Liver (tissue), 9 donors: ENCODE results near the gene MSX2. TPM values are rescaled to one million over a fixed set of nuclear protein-coding genes. Genes with fewer than 3 reads are reported as not detected.

ENCODE experiments used
- DNase-seq: peaks from one replicate; pipeline ENCODE4 v3.0.0-alpha.2; 2017; ENCODE audit warnings: low spot score
- H3K27ac ChIP-seq, 2 donors: one replicate each; pipeline ENCODE4 v1.7.0; 2013; ENCODE audit warnings: inconsistent platforms in 2 of 2, low read length in 2 of 2, control low read depth in 1 of 2, low read depth in 1 of 2, mild to moderate bottlenecking in 1 of 2
- H3K27me3 ChIP-seq, 4 donors: one replicate each; pipeline versions ENCODE4 v1.6.1 to v1.7.0; 2013; ENCODE audit warnings: low read length in 3 of 4, inconsistent platforms in 1 of 4, mild to moderate bottlenecking in 1 of 4, moderate library complexity in 1 of 4; ENCODE audit not compliant: control insufficient read depth in 4 of 4, insufficient read depth in 4 of 4
- H3K36me3 ChIP-seq, 4 donors: one replicate each; pipeline versions ENCODE4 v1.6.1 to v1.7.0; 2013; ENCODE audit warnings: low read length in 3 of 4, mild to moderate bottlenecking in 3 of 4, low read depth in 1 of 4, moderate library complexity in 1 of 4; ENCODE audit not compliant: control insufficient read depth in 4 of 4, insufficient read depth in 3 of 4
- H3K4me1 ChIP-seq, 4 donors: one replicate each; pipeline versions ENCODE4 v1.6.1 to v1.7.0; 2013; ENCODE audit warnings: low read length in 3 of 4, mild to moderate bottlenecking in 3 of 4, moderate library complexity in 1 of 4; ENCODE audit not compliant: control insufficient read depth in 4 of 4, insufficient read depth in 4 of 4
- H3K4me3 ChIP-seq, 3 donors: one replicate each; pipeline versions ENCODE4 v1.6.1 to v1.7.0; 2013; ENCODE audit warnings: low read length in 3 of 3, control low read depth in 1 of 3, low read depth in 1 of 3, mild to moderate bottlenecking in 1 of 3
- H3K9ac ChIP-seq, 2 donors: one replicate each; pipeline ENCODE4 v1.7.0; 2013; ENCODE audit warnings: low read length in 2 of 2, mild to moderate bottlenecking in 2 of 2, moderate library complexity in 2 of 2, control low read depth in 1 of 2, low read depth in 1 of 2
- H3K9me3 ChIP-seq, 4 donors: one replicate each; pipeline versions ENCODE4 v1.6.1 to v1.7.0; 2013; ENCODE audit warnings: low read length in 3 of 4; ENCODE audit not compliant: control insufficient read depth in 4 of 4
- ATF3 ChIP-seq: IDR thresholded peaks from 2 replicates; pipeline ENCODE4 v1.6.1; 2016; ENCODE audit warnings: antibody characterized with exemption
- EGR1 ChIP-seq, 2 donors: IDR thresholded peaks; 2 replicates each; pipeline ENCODE4 v1.6.1; 2016 to 2018; ENCODE audit warnings: antibody characterized with exemption in 2 of 2, low read depth in 2 of 2
- FOXA1 ChIP-seq: IDR thresholded peaks from 2 replicates; pipeline ENCODE4 v1.6.1; 2016; ENCODE audit warnings: antibody characterized with exemption
- FOXA2 ChIP-seq: IDR thresholded peaks from 2 replicates; pipeline ENCODE4 v1.6.1; 2016; ENCODE audit warnings: antibody characterized with exemption
- HNF4A ChIP-seq, 2 donors: conservative IDR thresholded peaks; 2 replicates each; pipeline ENCODE4 v1.6.1; 2016; ENCODE audit warnings: antibody characterized with exemption in 2 of 2, mild to moderate bottlenecking in 2 of 2
- JUND ChIP-seq, 2 donors: IDR thresholded peaks; 2 replicates each; pipeline ENCODE4 v1.6.1; 2016; ENCODE audit warnings: antibody characterized with exemption in 2 of 2
- NR2F2 ChIP-seq: IDR thresholded peaks from 2 replicates; pipeline ENCODE4 v1.6.1; 2016; ENCODE audit warnings: antibody characterized with exemption
- RXRA ChIP-seq, 2 donors: IDR thresholded peaks; 2 replicates each; pipeline ENCODE4 v1.6.1; 2017 to 2018; ENCODE audit warnings: antibody characterized with exemption in 2 of 2, mild to moderate bottlenecking in 1 of 2
- TAF1 ChIP-seq: conservative IDR thresholded peaks from 2 replicates; pipeline ENCODE4 v1.6.1; 2016; ENCODE audit warnings: antibody characterized with exemption, mild to moderate bottlenecking
- YY1 ChIP-seq: IDR thresholded peaks from 2 replicates; pipeline ENCODE4 v1.6.1; 2016; ENCODE audit warnings: antibody characterized with exemption, mild to moderate bottlenecking
- ZBTB33 ChIP-seq: IDR thresholded peaks from 2 replicates; pipeline ENCODE4 v1.6.1; 2016; ENCODE audit warnings: antibody characterized with exemption
- WGBS: extraction: QIAGEN DNeasy Blood & Tissue Kit; methylation state at CpG from one replicate; pipeline ENCODE4 v1.1.7; 2013; 5-methylcytosine and 5-hydroxymethylcytosine counted together
- polyA plus RNA-seq, 2 donors: library from polyadenylated mRNA; stranded (reverse) in 1 of 2; unstranded in 1 of 2; fragments of 200-250 nt in 1 of 2; fragments of >200 nt in 1 of 2; fragmentation: Nextera tagmentation in 1 of 2; extraction: Ambion mirVana in 1 of 2; gene quantifications; one replicate each; pipeline versions ENCODE4 v1.2.1 to v1.2.3, GENCODE V29; 2013 to 2015
- total RNA-seq, 2 donors: library from RNA; depleted of rRNA; stranded (reverse); fragments of >200 nt; gene quantifications; one replicate each; pipeline ENCODE4 v1.2.3, GENCODE V29; 2014
- TF ChIP-seq, protein P1 (sequence below): IDR thresholded peaks from 2 replicates; pipeline ENCODE4 v1.6.1; 2016; ENCODE audit warnings: antibody characterized with exemption, mild to moderate bottlenecking
- donor health status: healthy.
- donor health status: healthy.
- donor health status: healthy.
- donor health status: healthy.
- donor health status: healthy.

MSX2 gene
- total and polyA plus RNA-seq, 4 donors: 0.08 to 0.09 TPM; not detected in 2

GRCh38 chr5:174764309-174764708, 39.9 kb downstream of the MSX2 start:
- Histone ChIP-seq H3K27me3 (peaks cover 0 to 3% (median 0%) of the 10 kb centered on the region in 4 donors), H3K9ac (no peak overlapping the region), H3K27ac (no peak overlapping the region), H3K4me1 (no peaks in the 10 kb centered on the region), H3K4me3 (no peak overlapping the region), H3K9me3 (no peaks in the 10 kb centered on the region), H3K36me3 (no peaks in the 10 kb centered on the region)
- TF ChIP-seq RXRA (IDR thresholded peaks at IDR 0.05) (no peak), FOXA2 (no peak), NR2F2 (no peak), JUND (IDR thresholded peaks at IDR 0.05) (no peak)
- no peak for DNase-seq
- 74% methylated on average over 10 of the region's 10 CpGs for WGBS

DNA sequence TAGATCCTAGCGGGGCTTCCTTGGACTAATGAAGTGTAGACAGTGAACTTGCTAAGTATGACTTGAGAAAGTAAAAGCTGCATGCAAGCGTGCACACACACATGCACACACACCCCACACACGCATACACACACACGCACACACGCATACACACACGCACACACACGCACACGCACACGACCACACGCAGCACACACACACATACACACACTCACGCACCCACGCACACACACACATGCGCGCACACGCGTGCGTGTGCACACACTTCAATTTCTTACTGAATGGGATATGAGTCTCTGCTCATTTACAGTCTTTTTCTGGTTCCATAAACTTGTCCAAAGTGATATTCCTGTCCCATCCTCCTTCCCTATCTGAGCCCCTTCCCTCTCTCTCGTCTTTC, 41.2 kb downstream of the MSX2 start:
- no peak for DNase-seq
- no peaks in the 10 kb centered on the region for H3K36me3 ChIP-seq
- WGBS: 86% methylated on average over 18 of the region's 18 CpGs
- no peak overlapping the region for H3K27ac ChIP-seq
- H3K4me3 ChIP-seq: no peak overlapping the region
- H3K9ac ChIP-seq: no peak overlapping the region
- TF ChIP-seq, protein P1, sequence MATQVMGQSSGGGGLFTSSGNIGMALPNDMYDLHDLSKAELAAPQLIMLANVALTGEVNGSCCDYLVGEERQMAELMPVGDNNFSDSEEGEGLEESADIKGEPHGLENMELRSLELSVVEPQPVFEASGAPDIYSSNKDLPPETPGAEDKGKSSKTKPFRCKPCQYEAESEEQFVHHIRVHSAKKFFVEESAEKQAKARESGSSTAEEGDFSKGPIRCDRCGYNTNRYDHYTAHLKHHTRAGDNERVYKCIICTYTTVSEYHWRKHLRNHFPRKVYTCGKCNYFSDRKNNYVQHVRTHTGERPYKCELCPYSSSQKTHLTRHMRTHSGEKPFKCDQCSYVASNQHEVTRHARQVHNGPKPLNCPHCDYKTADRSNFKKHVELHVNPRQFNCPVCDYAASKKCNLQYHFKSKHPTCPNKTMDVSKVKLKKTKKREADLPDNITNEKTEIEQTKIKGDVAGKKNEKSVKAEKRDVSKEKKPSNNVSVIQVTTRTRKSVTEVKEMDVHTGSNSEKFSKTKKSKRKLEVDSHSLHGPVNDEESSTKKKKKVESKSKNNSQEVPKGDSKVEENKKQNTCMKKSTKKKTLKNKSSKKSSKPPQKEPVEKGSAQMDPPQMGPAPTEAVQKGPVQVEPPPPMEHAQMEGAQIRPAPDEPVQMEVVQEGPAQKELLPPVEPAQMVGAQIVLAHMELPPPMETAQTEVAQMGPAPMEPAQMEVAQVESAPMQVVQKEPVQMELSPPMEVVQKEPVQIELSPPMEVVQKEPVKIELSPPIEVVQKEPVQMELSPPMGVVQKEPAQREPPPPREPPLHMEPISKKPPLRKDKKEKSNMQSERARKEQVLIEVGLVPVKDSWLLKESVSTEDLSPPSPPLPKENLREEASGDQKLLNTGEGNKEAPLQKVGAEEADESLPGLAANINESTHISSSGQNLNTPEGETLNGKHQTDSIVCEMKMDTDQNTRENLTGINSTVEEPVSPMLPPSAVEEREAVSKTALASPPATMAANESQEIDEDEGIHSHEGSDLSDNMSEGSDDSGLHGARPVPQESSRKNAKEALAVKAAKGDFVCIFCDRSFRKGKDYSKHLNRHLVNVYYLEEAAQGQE: no peak
- TF ChIP-seq NR2F2 (no peak), TAF1 (no peak), FOXA1 (no peak), FOXA2 (no peak), EGR1 (IDR thresholded peaks at IDR 0.05; ENCODE audit: low read depth in 2 of 2) (no peak), ZBTB33 (no peak), HNF4A (conservative IDR thresholded peaks at IDR 0.05) (no peak), RXRA (IDR thresholded peaks at IDR 0.05) (no peak), JUND (IDR thresholded peaks at IDR 0.05) (no peak), ATF3 (no peak)
- peaks cover 0 to 5% (median 0%) of the 10 kb centered on the region in 4 donors for H3K27me3 ChIP-seq
- H3K4me1 ChIP-seq: no peaks in the 10 kb centered on the region
- H3K9me3 ChIP-seq: no peaks in the 10 kb centered on the region

GRCh38 chr5:174767670-174768069, 43.3 kb downstream of the MSX2 start:
- no peaks in the 10 kb centered on the region for H3K4me1 ChIP-seq
- H3K27ac ChIP-seq: no peak overlapping the region
- TF ChIP-seq RXRA (IDR thresholded peaks at IDR 0.05): no peak
- no peak for TF ChIP-seq HNF4A (conservative IDR thresholded peaks at IDR 0.05)
- TF ChIP-seq NR2F2: no peak
- TF ChIP-seq ATF3: no peak
- TF ChIP-seq YY1: no peak
- no peak for TF ChIP-seq JUND (IDR thresholded peaks at IDR 0.05)
- H3K4me3 ChIP-seq: no peak overlapping the region
- H3K36me3 ChIP-seq: no peaks in the 10 kb centered on the region
- 61% methylated on average over 4 of the region's 4 CpGs for WGBS
- DNase-seq: no peak
- H3K9me3 ChIP-seq: peaks cover 0 to 5% (median 0%) of the 10 kb centered on the region in 4 donors
- H3K9ac ChIP-seq: no peak overlapping the region
- H3K27me3 ChIP-seq: peaks cover 0 to 10% (median 0%) of the 10 kb centered on the region in 4 donors
